ENCODE results near the gene C17orf107. TPM values are rescaled to one million over a fixed set of nuclear protein-coding genes. Genes with fewer than 3 reads are reported as not detected.

C17orf107 gene
- total and polyA plus RNA-seq, 2 of the 13 experiments (the other 11 are each of a cell fraction or from before 2014, with no cell fraction given), result 0.20 to 0.59 TPM

DNA sequence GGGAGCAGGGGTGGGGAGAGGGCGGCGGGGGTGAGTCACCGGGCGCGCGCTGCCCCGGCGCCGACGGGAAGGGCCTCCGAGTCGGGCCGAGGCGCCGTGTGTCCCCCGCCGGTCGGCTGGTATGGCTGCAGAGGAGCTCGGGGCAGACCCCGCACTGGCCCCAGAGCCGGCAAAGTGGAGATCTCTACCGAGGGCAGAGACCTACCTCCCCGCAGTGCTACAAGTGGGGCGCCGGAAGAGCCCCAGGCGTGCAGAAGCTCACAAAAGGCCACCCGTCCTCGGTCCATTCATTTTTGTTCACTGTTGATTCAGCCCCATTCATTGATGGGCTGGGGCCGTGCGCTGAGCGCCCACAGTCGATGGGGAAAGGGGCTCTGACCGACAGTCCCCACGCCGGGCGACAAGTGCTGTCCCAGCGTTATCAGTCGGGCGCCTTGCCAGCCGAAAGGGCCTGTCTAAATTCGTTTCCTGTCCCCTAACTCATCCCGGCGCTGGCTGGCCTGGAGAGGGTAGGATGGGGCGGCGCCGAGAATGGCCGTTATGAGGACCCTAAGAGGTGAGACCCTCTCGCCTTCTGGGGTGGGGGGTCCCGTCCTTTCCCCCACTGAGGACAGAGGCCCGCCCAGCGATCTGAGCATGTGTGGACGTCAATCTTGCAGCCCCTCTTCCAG lies 50.9 kb downstream of the C17orf107 start (continued):
- TF ChIP-seq, protein P1, sequence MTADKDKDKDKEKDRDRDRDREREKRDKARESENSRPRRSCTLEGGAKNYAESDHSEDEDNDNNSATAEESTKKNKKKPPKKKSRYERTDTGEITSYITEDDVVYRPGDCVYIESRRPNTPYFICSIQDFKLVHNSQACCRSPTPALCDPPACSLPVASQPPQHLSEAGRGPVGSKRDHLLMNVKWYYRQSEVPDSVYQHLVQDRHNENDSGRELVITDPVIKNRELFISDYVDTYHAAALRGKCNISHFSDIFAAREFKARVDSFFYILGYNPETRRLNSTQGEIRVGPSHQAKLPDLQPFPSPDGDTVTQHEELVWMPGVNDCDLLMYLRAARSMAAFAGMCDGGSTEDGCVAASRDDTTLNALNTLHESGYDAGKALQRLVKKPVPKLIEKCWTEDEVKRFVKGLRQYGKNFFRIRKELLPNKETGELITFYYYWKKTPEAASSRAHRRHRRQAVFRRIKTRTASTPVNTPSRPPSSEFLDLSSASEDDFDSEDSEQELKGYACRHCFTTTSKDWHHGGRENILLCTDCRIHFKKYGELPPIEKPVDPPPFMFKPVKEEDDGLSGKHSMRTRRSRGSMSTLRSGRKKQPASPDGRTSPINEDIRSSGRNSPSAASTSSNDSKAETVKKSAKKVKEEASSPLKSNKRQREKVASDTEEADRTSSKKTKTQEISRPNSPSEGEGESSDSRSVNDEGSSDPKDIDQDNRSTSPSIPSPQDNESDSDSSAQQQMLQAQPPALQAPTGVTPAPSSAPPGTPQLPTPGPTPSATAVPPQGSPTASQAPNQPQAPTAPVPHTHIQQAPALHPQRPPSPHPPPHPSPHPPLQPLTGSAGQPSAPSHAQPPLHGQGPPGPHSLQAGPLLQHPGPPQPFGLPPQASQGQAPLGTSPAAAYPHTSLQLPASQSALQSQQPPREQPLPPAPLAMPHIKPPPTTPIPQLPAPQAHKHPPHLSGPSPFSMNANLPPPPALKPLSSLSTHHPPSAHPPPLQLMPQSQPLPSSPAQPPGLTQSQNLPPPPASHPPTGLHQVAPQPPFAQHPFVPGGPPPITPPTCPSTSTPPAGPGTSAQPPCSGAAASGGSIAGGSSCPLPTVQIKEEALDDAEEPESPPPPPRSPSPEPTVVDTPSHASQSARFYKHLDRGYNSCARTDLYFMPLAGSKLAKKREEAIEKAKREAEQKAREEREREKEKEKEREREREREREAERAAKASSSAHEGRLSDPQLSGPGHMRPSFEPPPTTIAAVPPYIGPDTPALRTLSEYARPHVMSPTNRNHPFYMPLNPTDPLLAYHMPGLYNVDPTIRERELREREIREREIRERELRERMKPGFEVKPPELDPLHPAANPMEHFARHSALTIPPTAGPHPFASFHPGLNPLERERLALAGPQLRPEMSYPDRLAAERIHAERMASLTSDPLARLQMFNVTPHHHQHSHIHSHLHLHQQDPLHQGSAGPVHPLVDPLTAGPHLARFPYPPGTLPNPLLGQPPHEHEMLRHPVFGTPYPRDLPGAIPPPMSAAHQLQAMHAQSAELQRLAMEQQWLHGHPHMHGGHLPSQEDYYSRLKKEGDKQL (CRISPR knock-in tag; IDR thresholded peaks at IDR 0.05; ENCODE audit: low read depth), result no peak
- TF ChIP-seq TAF1 (CRISPR knock-in tag; IDR thresholded peaks at IDR 0.05) (peak; percentile 62), ZNF431 (CRISPR knock-in tag; IDR thresholded peaks at IDR 0.05; ENCODE audit: borderline replicate concordance, low read depth) (no peak), JUN (CRISPR knock-in tag; IDR thresholded peaks at IDR 0.05) (no peak), ZNF737 (CRISPR knock-in tag; IDR thresholded peaks at IDR 0.05; ENCODE audit: borderline replicate concordance) (no peak), ZNF333 (CRISPR knock-in tag; IDR thresholded peaks at IDR 0.05; ENCODE audit: borderline replicate concordance) (no peak), REL (CRISPR knock-in tag; conservative IDR thresholded peaks at IDR 0.05) (0 out of 2 replicates have a peak, but pooled peaks have one; percentile 16), ZNF652 (CRISPR knock-in tag; IDR thresholded peaks at IDR 0.05; ENCODE audit: borderline replicate concordance, low read depth) (no peak), TARDBP (CRISPR knock-in tag; IDR thresholded peaks at IDR 0.05) (no peak)
- TF ChIP-seq, protein P2, sequence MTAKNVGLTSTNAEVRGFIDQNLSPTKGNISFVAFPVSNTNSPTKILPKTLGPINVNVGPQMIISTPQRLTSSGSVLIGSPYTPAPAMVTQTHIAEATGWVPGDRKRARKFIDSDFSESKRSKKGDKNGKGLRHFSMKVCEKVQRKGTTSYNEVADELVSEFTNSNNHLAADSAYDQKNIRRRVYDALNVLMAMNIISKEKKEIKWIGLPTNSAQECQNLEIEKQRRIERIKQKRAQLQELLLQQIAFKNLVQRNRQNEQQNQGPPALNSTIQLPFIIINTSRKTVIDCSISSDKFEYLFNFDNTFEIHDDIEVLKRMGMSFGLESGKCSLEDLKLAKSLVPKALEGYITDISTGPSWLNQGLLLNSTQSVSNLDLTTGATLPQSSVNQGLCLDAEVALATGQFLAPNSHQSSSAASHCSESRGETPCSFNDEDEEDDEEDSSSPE (CRISPR knock-in tag; IDR thresholded peaks at IDR 0.05), result 0 out of 2 replicates have a peak, but pooled peaks have one; percentile 8
- TF ChIP-seq, protein P3, sequence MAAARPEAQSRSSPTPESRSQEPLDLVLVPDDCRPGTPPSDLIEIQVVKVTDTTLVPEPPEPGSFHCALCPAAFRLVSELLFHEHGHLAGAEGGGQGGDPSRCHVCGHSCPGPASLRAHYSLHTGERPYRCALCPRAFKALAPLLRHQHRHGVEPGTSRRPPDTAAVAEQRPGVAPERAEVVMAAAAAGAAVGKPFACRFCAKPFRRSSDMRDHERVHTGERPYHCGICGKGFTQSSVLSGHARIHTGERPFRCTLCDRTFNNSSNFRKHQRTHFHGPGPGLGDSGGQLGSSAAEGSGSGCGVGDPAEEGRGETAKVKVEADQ (CRISPR knock-in tag; IDR thresholded peaks at IDR 0.05; ENCODE audit: borderline replicate concordance), result 0 out of 2 replicates have a peak, but pooled peaks have one; percentile 32
- TF ChIP-seq, protein P4, sequence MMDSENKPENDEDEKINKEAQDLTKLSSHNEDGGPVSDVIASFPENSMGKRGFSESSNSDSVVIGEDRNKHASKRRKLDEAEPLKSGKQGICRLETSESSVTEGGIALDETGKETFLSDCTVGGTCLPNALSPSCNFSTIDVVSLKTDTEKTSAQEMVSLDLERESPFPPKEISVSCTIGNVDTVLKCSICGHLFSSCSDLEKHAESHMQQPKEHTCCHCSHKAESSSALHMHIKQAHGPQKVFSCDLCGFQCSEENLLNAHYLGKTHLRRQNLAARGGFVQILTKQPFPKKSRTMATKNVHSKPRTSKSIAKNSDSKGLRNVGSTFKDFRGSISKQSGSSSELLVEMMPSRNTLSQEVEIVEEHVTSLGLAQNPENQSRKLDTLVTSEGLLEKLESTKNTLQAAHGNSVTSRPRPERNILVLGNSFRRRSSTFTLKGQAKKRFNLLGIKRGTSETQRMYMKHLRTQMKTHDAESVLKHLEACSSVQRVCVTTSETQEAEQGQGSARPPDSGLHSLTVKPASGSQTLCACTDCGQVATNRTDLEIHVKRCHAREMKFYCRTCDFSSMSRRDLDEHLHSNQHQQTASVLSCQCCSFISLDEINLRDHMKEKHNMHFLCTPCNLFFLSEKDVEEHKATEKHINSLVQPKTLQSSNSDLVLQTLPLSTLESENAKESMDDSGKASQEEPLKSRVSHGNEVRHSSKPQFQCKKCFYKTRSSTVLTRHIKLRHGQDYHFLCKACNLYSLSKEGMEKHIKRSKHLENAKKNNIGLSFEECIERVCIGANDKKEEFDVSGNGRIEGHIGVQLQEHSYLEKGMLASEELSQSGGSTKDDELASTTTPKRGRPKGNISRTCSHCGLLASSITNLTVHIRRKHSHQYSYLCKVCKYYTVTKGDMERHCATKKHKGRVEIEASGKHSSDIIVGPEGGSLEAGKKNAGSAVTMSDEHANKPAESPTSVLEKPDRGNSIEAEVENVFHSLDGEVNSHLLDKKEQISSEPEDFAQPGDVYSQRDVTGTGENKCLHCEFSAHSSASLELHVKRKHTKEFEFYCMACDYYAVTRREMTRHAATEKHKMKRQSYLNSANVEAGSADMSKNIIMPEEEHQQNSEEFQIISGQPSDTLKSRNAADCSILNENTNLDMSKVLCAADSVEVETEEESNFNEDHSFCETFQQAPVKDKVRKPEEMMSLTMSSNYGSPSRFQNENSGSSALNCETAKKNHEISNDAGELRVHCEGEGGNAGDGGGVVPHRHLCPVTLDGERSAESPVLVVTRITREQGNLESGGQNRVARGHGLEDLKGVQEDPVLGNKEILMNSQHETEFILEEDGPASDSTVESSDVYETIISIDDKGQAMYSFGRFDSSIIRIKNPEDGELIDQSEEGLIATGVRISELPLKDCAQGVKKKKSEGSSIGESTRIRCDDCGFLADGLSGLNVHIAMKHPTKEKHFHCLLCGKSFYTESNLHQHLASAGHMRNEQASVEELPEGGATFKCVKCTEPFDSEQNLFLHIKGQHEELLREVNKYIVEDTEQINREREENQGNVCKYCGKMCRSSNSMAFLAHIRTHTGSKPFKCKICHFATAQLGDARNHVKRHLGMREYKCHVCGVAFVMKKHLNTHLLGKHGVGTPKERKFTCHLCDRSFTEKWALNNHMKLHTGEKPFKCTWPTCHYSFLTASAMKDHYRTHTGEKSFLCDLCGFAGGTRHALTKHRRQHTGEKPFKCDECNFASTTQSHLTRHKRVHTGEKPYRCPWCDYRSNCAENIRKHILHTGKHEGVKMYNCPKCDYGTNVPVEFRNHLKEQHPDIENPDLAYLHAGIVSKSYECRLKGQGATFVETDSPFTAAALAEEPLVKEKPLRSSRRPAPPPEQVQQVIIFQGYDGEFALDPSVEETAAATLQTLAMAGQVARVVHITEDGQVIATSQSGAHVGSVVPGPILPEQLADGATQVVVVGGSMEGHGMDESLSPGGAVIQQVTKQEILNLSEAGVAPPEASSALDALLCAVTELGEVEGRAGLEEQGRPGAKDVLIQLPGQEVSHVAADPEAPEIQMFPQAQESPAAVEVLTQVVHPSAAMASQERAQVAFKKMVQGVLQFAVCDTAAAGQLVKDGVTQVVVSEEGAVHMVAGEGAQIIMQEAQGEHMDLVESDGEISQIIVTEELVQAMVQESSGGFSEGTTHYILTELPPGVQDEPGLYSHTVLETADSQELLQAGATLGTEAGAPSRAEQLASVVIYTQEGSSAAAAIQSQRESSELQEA (CRISPR knock-in tag; IDR thresholded peaks at IDR 0.05; ENCODE audit: not compliant biosample characterization), result no peak

Data from HepG2 (cell line).